ENCODE data around the gene CDH13.

The CDH13 gene

GRCh38 chr16:83389751-83390150, 763.0 kb downstream of the CDH13 start:
- no peaks in the 10 kb centered on the region for H3K9me3 ChIP-seq (ENCODE audit: control insufficient read depth, insufficient read depth, low read depth, low read length)
- TF ChIP-seq ZNF335 (tag by site-specific recombination; conservative IDR thresholded peaks at IDR 0.05): no peak
- TF ChIP-seq GFI1B (tag by site-specific recombination; IDR thresholded peaks at IDR 0.05): no peak
- TF ChIP-seq KLF9 (tag by site-specific recombination; IDR thresholded peaks at IDR 0.05; ENCODE audit: low read depth): no peak
- no peak for TF ChIP-seq OSR2 (tag by site-specific recombination; IDR thresholded peaks at IDR 0.05)
- no peak for TF ChIP-seq ZNF692 (tag by site-specific recombination; IDR thresholded peaks at IDR 0.05)
- TF ChIP-seq ZNF362 (tag by site-specific recombination; IDR thresholded peaks at IDR 0.05): no peak
- TF ChIP-seq ZNF548 (tag by site-specific recombination; IDR thresholded peaks at IDR 0.05): no peak
- TF ChIP-seq PATZ1 (tag by site-specific recombination; IDR thresholded peaks at IDR 0.05): no peak
- no peak for TF ChIP-seq BCL11B (tag by site-specific recombination; IDR thresholded peaks at IDR 0.05; ENCODE audit: low read depth)
- TF ChIP-seq ZNF513 (tag by site-specific recombination; IDR thresholded peaks at IDR 0.05): no peak
- TF ChIP-seq TRIM28 (IDR thresholded peaks at IDR 0.05; ENCODE audit: borderline replicate concordance, low read length): no peak
- TF ChIP-seq ZNF416 (tag by site-specific recombination; IDR thresholded peaks at IDR 0.05): no peak
- no peak for TF ChIP-seq ZNF121 (tag by site-specific recombination; IDR thresholded peaks at IDR 0.05)
- TF ChIP-seq BCL11A (tag by site-specific recombination; IDR thresholded peaks at IDR 0.05; ENCODE audit: low read depth): no peak
- TF ChIP-seq ZNF571 (tag by site-specific recombination; IDR thresholded peaks at IDR 0.05): no peak
- no peak overlapping the region for H3K27ac ChIP-seq (ENCODE audit: extremely low read depth, low read depth, low read length)
- no peaks in the 10 kb centered on the region for H3K36me3 ChIP-seq (ENCODE audit: control insufficient read depth in 2 of 2, insufficient read depth in 1 of 2, low read length in 2 of 2)
- POLR2A ChIA-PET: no interaction called here
- CTCF ChIA-PET: no interaction called here
- no peak overlapping the region for H3K4me3 ChIP-seq (ENCODE audit: low read depth, low read length)
- peaks cover 8% of the 10 kb centered on the region for H3K4me1 ChIP-seq (ENCODE audit: control insufficient read depth, insufficient read depth, low read length)

- Histone ChIP-seq H3K4me3 (ENCODE audit: low read depth, low read length) (no peak overlapping the region), H3K36me3 (ENCODE audit: control insufficient read depth in 2 of 2, insufficient read depth in 1 of 2, low read length in 2 of 2) (no peaks in the 10 kb centered on the region), H3K4me1 (ENCODE audit: control insufficient read depth, insufficient read depth, low read length) (peaks cover 8% of the 10 kb centered on the region), H3K9me3 (ENCODE audit: control insufficient read depth, insufficient read depth, low read depth, low read length) (no peaks in the 10 kb centered on the region), H3K27ac (ENCODE audit: extremely low read depth, low read depth, low read length) (no peak overlapping the region)
- CTCF ChIA-PET: interaction anchor here (0.7 kb wide), 1 partner anchor 20 kb away, joined by 6 read pairs; no protein-coding TSS in a partner anchor
- POLR2A ChIA-PET: no interaction called here
- TF ChIP-seq ZFP3 (tag by site-specific recombination; IDR thresholded peaks at IDR 0.05; ENCODE audit: low read depth): no peak
- no peak for TF ChIP-seq ZNF362 (tag by site-specific recombination; IDR thresholded peaks at IDR 0.05)
- no peak for TF ChIP-seq ZNF174 (tag by site-specific recombination; IDR thresholded peaks at IDR 0.05)
- TF ChIP-seq OSR2 (tag by site-specific recombination; IDR thresholded peaks at IDR 0.05): no peak
- no peak for TF ChIP-seq ZNF239 (tag by site-specific recombination; IDR thresholded peaks at IDR 0.05)
- TF ChIP-seq KLF7 (tag by site-specific recombination; IDR thresholded peaks at IDR 0.05; ENCODE audit: borderline replicate concordance): no peak
- no peak for TF ChIP-seq ZSCAN4 (tag by site-specific recombination; IDR thresholded peaks at IDR 0.05)
- TF ChIP-seq ZNF488 (tag by site-specific recombination; IDR thresholded peaks at IDR 0.05): no peak
- TF ChIP-seq ZNF148 (tag by site-specific recombination; IDR thresholded peaks at IDR 0.05; ENCODE audit: borderline replicate concordance): no peak
Observed at GRCh38 chr16:83390759-83391158, 764.0 kb downstream of the CDH13 start.

All from HEK293 (cell line).